PC-3 (cell line): ENCODE data around the gene FKBP15.

Experiments used
- EZH2 ChIP-seq: fragments of 300-600 bp; sonication (generic); IDR thresholded peaks from one replicate; pipeline ENCODE4 v1.6.1; 2017; ENCODE audit warnings: antibody characterized with exemption, mild to moderate bottlenecking, low read length; ENCODE audit not compliant: unreplicated experiment
- TF ChIP-seq, protein P1 (sequence below): fragments of 300-600 bp; sonication (generic); conservative IDR thresholded peaks from 2 replicates; pipeline ENCODE4 v1.5.1; 2017; ENCODE audit warnings: antibody characterized with exemption, low read depth, mild to moderate bottlenecking, low read length

DNA sequence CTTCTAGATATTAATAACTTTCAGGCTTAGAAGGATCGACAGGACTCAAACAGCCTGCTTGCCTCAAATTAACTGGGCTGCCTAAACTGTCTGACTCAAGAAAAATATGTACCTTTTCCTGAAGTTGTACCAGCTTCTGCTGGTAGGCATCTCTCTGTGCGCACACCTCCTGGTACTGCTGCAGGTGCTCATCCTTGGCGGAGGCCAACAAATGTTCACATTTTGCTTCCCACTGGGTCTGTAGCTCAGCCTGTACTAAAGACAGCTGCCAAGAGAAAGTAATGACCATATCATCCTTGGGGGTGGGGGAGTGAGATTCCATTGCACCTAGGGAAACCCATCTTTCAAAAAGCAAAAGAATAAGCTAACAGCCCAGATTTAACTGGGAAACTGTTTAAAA, 47.7 kb downstream of the FKBP15 start:
- TF ChIP-seq, protein P1, sequence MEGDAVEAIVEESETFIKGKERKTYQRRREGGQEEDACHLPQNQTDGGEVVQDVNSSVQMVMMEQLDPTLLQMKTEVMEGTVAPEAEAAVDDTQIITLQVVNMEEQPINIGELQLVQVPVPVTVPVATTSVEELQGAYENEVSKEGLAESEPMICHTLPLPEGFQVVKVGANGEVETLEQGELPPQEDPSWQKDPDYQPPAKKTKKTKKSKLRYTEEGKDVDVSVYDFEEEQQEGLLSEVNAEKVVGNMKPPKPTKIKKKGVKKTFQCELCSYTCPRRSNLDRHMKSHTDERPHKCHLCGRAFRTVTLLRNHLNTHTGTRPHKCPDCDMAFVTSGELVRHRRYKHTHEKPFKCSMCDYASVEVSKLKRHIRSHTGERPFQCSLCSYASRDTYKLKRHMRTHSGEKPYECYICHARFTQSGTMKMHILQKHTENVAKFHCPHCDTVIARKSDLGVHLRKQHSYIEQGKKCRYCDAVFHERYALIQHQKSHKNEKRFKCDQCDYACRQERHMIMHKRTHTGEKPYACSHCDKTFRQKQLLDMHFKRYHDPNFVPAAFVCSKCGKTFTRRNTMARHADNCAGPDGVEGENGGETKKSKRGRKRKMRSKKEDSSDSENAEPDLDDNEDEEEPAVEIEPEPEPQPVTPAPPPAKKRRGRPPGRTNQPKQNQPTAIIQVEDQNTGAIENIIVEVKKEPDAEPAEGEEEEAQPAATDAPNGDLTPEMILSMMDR: no peak
- no peak for TF ChIP-seq EZH2
